ENCODE data around the gene ANKRD50. TPM values are rescaled to one million over a fixed set of nuclear protein-coding genes. Genes with fewer than 3 reads are reported as not detected.

Gene ANKRD50
- total and polyA plus RNA-seq, 2 of the 13 experiments (the other 11 are each of a cell fraction or from before 2014, with no cell fraction given): 2.4 to 4.4 TPM

DNA sequence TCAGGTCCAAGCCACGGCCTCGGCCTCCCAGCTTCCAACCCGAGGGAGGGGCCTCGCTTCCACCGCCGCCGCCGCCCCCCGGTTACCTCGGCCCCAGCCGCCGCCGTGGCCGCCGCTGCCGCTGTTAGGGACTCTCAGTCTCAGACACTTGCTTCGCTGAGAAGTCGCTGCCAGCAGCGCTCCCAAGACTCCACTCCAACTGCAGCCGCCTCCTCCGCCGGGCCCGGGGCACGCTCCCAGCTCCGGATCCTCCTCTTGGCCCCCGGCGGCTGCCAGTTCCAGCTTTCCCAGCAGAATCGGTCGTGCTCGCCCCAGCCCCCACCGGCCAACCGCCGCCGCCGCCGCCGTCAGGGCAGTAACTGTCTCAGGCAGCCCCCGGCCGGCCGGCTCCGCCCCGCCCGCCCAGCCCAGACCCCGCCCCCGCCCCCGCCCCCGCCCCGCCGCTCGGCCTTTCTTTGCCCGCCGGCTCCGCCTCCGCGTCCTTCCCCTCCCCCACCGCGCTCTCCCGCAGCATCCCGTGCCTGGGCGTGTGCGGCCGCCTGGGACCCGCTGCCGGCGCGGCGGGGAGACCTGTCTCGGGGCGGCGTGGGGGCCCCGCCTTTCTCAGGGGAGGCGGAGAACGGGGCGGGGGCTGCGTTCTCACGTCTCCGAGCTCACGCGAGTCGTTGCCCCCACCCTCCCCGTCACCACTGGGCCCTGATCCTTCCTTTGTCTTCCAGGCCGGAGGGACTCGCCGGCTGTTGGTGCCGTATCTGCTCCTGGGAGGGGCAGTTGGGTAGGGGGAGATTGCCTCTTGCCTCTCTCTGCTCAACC lies at the start of gene ANKRD50 (continued):
- TF ChIP-seq, protein P1, sequence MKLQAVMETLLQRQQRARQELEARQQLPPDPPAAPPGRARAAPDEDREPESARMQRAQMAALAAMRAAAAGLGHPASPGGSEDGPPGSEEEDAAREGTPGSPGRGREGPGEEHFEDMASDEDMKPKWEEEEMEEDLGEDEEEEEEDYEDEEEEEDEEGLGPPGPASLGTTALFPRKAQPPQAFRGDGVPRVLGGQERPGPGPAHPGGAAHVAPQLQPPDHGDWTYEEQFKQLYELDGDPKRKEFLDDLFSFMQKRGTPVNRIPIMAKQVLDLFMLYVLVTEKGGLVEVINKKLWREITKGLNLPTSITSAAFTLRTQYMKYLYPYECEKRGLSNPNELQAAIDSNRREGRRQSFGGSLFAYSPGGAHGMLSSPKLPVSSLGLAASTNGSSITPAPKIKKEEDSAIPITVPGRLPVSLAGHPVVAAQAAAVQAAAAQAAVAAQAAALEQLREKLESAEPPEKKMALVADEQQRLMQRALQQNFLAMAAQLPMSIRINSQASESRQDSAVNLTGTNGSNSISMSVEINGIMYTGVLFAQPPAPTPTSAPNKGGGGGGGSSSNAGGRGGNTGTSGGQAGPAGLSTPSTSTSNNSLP (IDR thresholded peaks at IDR 0.05; ENCODE audit: low read depth, low read length): no peak
- TF ChIP-seq REST (IDR thresholded peaks at IDR 0.05; ENCODE audit: borderline replicate concordance in 1 of 2, low read depth in 1 of 2, low read length in 2 of 2) (no peak), ZNF512B (CRISPR knock-in tag; IDR thresholded peaks at IDR 0.05; ENCODE audit: borderline replicate concordance) (no peak), RARA (CRISPR knock-in tag; IDR thresholded peaks at IDR 0.05) (no peak; the same call in 1 of the 2 replicates), ZNF879 (CRISPR knock-in tag; IDR thresholded peaks at IDR 0.05) (peak; percentile 36; the same call in 1 of the 2 replicates), MLLT10 (CRISPR knock-in tag; IDR thresholded peaks at IDR 0.05) (no peak), U2AF1 (optimal IDR thresholded peaks at IDR 0.05; ENCODE audit: low read depth, low read length) (no peak), CBX2 (IDR thresholded peaks at IDR 0.05; ENCODE audit: low read depth, low read length) (no peak), CBX2 (CRISPR knock-in tag; IDR thresholded peaks at IDR 0.05; ENCODE audit: low read depth) (0 out of 2 replicates have a peak, but pooled peaks have one; percentile 79), EED (CRISPR knock-in tag; IDR thresholded peaks at IDR 0.05) (no peak), KAT7 (CRISPR knock-in tag; IDR thresholded peaks at IDR 0.05; ENCODE audit: borderline replicate concordance) (no peak), PLRG1 (conservative IDR thresholded peaks at IDR 0.05) (no peak), MTF1 (CRISPR knock-in tag; IDR thresholded peaks at IDR 0.05) (no peak), AKAP8 (CRISPR knock-in tag; IDR thresholded peaks at IDR 0.05) (no peak), JUNB (CRISPR knock-in tag; IDR thresholded peaks at IDR 0.05; ENCODE audit: borderline replicate concordance) (no peak), ZNF749 (CRISPR knock-in tag; IDR thresholded peaks at IDR 0.05; ENCODE audit: borderline replicate concordance) (no peak), ESRRA (CRISPR knock-in tag; IDR thresholded peaks at IDR 0.05; ENCODE audit: low read depth) (0 out of 2 replicates have a peak, but pooled peaks have one; percentile 13)
- TF ChIP-seq, protein P2, sequence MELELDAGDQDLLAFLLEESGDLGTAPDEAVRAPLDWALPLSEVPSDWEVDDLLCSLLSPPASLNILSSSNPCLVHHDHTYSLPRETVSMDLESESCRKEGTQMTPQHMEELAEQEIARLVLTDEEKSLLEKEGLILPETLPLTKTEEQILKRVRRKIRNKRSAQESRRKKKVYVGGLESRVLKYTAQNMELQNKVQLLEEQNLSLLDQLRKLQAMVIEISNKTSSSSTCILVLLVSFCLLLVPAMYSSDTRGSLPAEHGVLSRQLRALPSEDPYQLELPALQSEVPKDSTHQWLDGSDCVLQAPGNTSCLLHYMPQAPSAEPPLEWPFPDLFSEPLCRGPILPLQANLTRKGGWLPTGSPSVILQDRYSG (CRISPR knock-in tag; IDR thresholded peaks at IDR 0.05): no peak
- TF ChIP-seq, protein P3, sequence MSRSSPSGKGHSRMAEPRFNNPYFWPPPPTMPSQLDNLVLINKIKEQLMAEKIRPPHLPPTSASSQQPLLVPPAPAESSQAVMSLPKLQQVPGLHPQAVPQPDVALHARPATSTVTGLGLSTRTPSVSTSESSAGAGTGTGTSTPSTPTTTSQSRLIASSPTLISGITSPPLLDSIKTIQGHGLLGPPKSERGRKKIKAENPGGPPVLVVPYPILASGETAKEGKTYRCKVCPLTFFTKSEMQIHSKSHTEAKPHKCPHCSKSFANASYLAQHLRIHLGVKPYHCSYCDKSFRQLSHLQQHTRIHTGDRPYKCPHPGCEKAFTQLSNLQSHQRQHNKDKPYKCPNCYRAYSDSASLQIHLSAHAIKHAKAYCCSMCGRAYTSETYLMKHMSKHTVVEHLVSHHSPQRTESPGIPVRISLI (CRISPR knock-in tag; IDR thresholded peaks at IDR 0.05; ENCODE audit: borderline replicate concordance): no peak
